Liver (tissue), 9 donors: Measurements from ENCODE around the gene ZNF805. TPM values are rescaled to one million over a fixed set of nuclear protein-coding genes. Genes with fewer than 3 reads are reported as not detected.

Experiments
- DNase-seq: peaks from one replicate; pipeline ENCODE4 v3.0.0-alpha.2; 2017; ENCODE audit warnings: low spot score
- H3K27ac ChIP-seq, 2 donors: one replicate each; pipeline ENCODE4 v1.7.0; 2013; ENCODE audit warnings: inconsistent platforms in 2 of 2, low read length in 2 of 2, control low read depth in 1 of 2, low read depth in 1 of 2, mild to moderate bottlenecking in 1 of 2
- H3K27me3 ChIP-seq, 4 donors: one replicate each; pipeline versions ENCODE4 v1.6.1 to v1.7.0; 2013; ENCODE audit warnings: low read length in 3 of 4, inconsistent platforms in 1 of 4, mild to moderate bottlenecking in 1 of 4, moderate library complexity in 1 of 4; ENCODE audit not compliant: control insufficient read depth in 4 of 4, insufficient read depth in 4 of 4
- H3K36me3 ChIP-seq, 4 donors: one replicate each; pipeline versions ENCODE4 v1.6.1 to v1.7.0; 2013; ENCODE audit warnings: low read length in 3 of 4, mild to moderate bottlenecking in 3 of 4, low read depth in 1 of 4, moderate library complexity in 1 of 4; ENCODE audit not compliant: control insufficient read depth in 4 of 4, insufficient read depth in 3 of 4
- H3K4me1 ChIP-seq, 4 donors: one replicate each; pipeline versions ENCODE4 v1.6.1 to v1.7.0; 2013; ENCODE audit warnings: low read length in 3 of 4, mild to moderate bottlenecking in 3 of 4, moderate library complexity in 1 of 4; ENCODE audit not compliant: control insufficient read depth in 4 of 4, insufficient read depth in 4 of 4
- H3K4me3 ChIP-seq, 3 donors: one replicate each; pipeline versions ENCODE4 v1.6.1 to v1.7.0; 2013; ENCODE audit warnings: low read length in 3 of 3, control low read depth in 1 of 3, low read depth in 1 of 3, mild to moderate bottlenecking in 1 of 3
- H3K9ac ChIP-seq, 2 donors: one replicate each; pipeline ENCODE4 v1.7.0; 2013; ENCODE audit warnings: low read length in 2 of 2, mild to moderate bottlenecking in 2 of 2, moderate library complexity in 2 of 2, control low read depth in 1 of 2, low read depth in 1 of 2
- H3K9me3 ChIP-seq, 4 donors: one replicate each; pipeline versions ENCODE4 v1.6.1 to v1.7.0; 2013; ENCODE audit warnings: low read length in 3 of 4; ENCODE audit not compliant: control insufficient read depth in 4 of 4
- EGR1 ChIP-seq, 2 donors: IDR thresholded peaks; 2 replicates each; pipeline ENCODE4 v1.6.1; 2016 to 2018; ENCODE audit warnings: antibody characterized with exemption in 2 of 2, low read depth in 2 of 2
- FOXA2 ChIP-seq: IDR thresholded peaks from 2 replicates; pipeline ENCODE4 v1.6.1; 2016; ENCODE audit warnings: antibody characterized with exemption
- GABPA ChIP-seq, 2 donors: IDR thresholded peaks in 1 of 2; conservative IDR thresholded peaks in 1 of 2; 2 replicates each; pipeline ENCODE4 v1.6.1; 2016; ENCODE audit warnings: antibody characterized with exemption in 2 of 2, mild to moderate bottlenecking in 1 of 2, moderate library complexity in 1 of 2
- HNF4A ChIP-seq, 2 donors: conservative IDR thresholded peaks; 2 replicates each; pipeline ENCODE4 v1.6.1; 2016; ENCODE audit warnings: antibody characterized with exemption in 2 of 2, mild to moderate bottlenecking in 2 of 2
- HNF4G ChIP-seq: IDR thresholded peaks from 2 replicates; pipeline ENCODE4 v1.6.1; 2016; ENCODE audit warnings: antibody characterized with exemption
- JUND ChIP-seq, 2 donors: IDR thresholded peaks; 2 replicates each; pipeline ENCODE4 v1.6.1; 2016; ENCODE audit warnings: antibody characterized with exemption in 2 of 2
- MAX ChIP-seq: IDR thresholded peaks from 2 replicates; pipeline ENCODE4 v1.6.1; 2016; ENCODE audit warnings: antibody characterized with exemption
- NR2F2 ChIP-seq: IDR thresholded peaks from 2 replicates; pipeline ENCODE4 v1.6.1; 2016; ENCODE audit warnings: antibody characterized with exemption
- RAD21 ChIP-seq, 2 donors: IDR thresholded peaks; 2 replicates each; pipeline ENCODE4 v1.6.1; 2016; ENCODE audit warnings: antibody characterized with exemption in 2 of 2, mild to moderate bottlenecking in 2 of 2
- RXRA ChIP-seq, 2 donors: IDR thresholded peaks; 2 replicates each; pipeline ENCODE4 v1.6.1; 2017 to 2018; ENCODE audit warnings: antibody characterized with exemption in 2 of 2, mild to moderate bottlenecking in 1 of 2
- SP1 ChIP-seq: IDR thresholded peaks from 2 replicates; pipeline ENCODE4 v1.6.1; 2018; ENCODE audit warnings: antibody characterized with exemption, mild to moderate bottlenecking
- TAF1 ChIP-seq: conservative IDR thresholded peaks from 2 replicates; pipeline ENCODE4 v1.6.1; 2016; ENCODE audit warnings: antibody characterized with exemption, mild to moderate bottlenecking
- YY1 ChIP-seq: IDR thresholded peaks from 2 replicates; pipeline ENCODE4 v1.6.1; 2016; ENCODE audit warnings: antibody characterized with exemption, mild to moderate bottlenecking
- WGBS: extraction: QIAGEN DNeasy Blood & Tissue Kit; methylation state at CpG from one replicate; pipeline ENCODE4 v1.1.7; 2013; 5-methylcytosine and 5-hydroxymethylcytosine counted together
- polyA plus RNA-seq, 2 donors: library from polyadenylated mRNA; stranded (reverse) in 1 of 2; unstranded in 1 of 2; fragments of 200-250 nt in 1 of 2; fragments of >200 nt in 1 of 2; fragmentation: Nextera tagmentation in 1 of 2; extraction: Ambion mirVana in 1 of 2; gene quantifications; one replicate each; pipeline versions ENCODE4 v1.2.1 to v1.2.3, GENCODE V29; 2013 to 2015
- total RNA-seq, 2 donors: library from RNA; depleted of rRNA; stranded (reverse); fragments of >200 nt; gene quantifications; one replicate each; pipeline ENCODE4 v1.2.3, GENCODE V29; 2014
- TF ChIP-seq, protein P1 (sequence below): IDR thresholded peaks from 2 replicates; pipeline ENCODE4 v1.6.1; 2016; ENCODE audit warnings: antibody characterized with exemption
- TF ChIP-seq, protein P2 (sequence below): IDR thresholded peaks from 2 replicates; pipeline ENCODE4 v1.6.1; 2016; ENCODE audit warnings: antibody characterized with exemption, mild to moderate bottlenecking
- TF ChIP-seq, protein P3 (sequence below): IDR thresholded peaks from 2 replicates; pipeline ENCODE4 v1.6.1; 2016; ENCODE audit warnings: antibody characterized with exemption
- TF ChIP-seq, protein P4 (sequence below): fragments of 150-350 bp; IDR thresholded peaks from 2 replicates; pipeline ENCODE4 v1.5.1; 2017; ENCODE audit warnings: improper control_type of control experiment, low read depth, low read length; ENCODE audit not compliant: missing input control
- donor health status: healthy.
- donor health status: healthy.
- donor health status: healthy.
- donor health status: healthy.
- donor health status: healthy.

Gene ZNF805
- total and polyA plus RNA-seq, 4 donors: 0.75 to 13.9 (median 7.1) TPM

DNA sequence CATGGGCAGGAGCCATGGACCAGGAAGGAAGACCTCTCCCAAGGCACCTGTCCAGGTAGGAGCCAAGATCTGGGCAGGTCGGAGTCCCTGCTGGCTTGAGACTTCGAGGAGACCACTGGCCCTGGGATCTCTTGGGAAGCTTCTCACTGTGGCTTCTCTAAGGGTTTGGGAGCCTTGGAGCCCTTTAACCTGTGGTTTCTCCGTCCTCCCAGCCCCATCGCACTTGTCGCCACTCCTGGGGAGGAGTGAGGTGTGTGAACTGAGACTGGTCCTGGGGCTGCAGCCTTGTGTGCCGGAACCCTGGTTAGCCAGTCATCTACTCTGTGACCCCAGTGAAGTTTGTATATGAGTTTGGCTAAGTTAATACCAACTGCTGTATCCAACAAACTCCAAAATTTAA is 8.2 kb downstream of the ZNF805 start:
- TF ChIP-seq, protein P1, sequence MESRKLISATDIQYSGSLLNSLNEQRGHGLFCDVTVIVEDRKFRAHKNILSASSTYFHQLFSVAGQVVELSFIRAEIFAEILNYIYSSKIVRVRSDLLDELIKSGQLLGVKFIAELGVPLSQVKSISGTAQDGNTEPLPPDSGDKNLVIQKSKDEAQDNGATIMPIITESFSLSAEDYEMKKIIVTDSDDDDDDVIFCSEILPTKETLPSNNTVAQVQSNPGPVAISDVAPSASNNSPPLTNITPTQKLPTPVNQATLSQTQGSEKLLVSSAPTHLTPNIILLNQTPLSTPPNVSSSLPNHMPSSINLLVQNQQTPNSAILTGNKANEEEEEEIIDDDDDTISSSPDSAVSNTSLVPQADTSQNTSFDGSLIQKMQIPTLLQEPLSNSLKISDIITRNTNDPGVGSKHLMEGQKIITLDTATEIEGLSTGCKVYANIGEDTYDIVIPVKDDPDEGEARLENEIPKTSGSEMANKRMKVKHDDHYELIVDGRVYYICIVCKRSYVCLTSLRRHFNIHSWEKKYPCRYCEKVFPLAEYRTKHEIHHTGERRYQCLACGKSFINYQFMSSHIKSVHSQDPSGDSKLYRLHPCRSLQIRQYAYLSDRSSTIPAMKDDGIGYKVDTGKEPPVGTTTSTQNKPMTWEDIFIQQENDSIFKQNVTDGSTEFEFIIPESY: no peak
- no peak for TF ChIP-seq HNF4G
- no peak for TF ChIP-seq EGR1 (IDR thresholded peaks at IDR 0.05; ENCODE audit: low read depth in 2 of 2)
- TF ChIP-seq FOXA2: no peak
- no peak for TF ChIP-seq RAD21 (IDR thresholded peaks at IDR 0.05)
- no peak for TF ChIP-seq JUND (IDR thresholded peaks at IDR 0.05)
- no peak for TF ChIP-seq RXRA (IDR thresholded peaks at IDR 0.05)
- no peak for TF ChIP-seq HNF4A (conservative IDR thresholded peaks at IDR 0.05)
- TF ChIP-seq TAF1: no peak
- no peak for TF ChIP-seq NR2F2
- TF ChIP-seq GABPA (IDR thresholded peaks at IDR 0.05 in 1 of 2, conservative IDR thresholded peaks at IDR 0.05 in 1 of 2): no peak
- no peak for TF ChIP-seq SP1
- TF ChIP-seq YY1: no peak
- TF ChIP-seq, protein P2, sequence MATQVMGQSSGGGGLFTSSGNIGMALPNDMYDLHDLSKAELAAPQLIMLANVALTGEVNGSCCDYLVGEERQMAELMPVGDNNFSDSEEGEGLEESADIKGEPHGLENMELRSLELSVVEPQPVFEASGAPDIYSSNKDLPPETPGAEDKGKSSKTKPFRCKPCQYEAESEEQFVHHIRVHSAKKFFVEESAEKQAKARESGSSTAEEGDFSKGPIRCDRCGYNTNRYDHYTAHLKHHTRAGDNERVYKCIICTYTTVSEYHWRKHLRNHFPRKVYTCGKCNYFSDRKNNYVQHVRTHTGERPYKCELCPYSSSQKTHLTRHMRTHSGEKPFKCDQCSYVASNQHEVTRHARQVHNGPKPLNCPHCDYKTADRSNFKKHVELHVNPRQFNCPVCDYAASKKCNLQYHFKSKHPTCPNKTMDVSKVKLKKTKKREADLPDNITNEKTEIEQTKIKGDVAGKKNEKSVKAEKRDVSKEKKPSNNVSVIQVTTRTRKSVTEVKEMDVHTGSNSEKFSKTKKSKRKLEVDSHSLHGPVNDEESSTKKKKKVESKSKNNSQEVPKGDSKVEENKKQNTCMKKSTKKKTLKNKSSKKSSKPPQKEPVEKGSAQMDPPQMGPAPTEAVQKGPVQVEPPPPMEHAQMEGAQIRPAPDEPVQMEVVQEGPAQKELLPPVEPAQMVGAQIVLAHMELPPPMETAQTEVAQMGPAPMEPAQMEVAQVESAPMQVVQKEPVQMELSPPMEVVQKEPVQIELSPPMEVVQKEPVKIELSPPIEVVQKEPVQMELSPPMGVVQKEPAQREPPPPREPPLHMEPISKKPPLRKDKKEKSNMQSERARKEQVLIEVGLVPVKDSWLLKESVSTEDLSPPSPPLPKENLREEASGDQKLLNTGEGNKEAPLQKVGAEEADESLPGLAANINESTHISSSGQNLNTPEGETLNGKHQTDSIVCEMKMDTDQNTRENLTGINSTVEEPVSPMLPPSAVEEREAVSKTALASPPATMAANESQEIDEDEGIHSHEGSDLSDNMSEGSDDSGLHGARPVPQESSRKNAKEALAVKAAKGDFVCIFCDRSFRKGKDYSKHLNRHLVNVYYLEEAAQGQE: no peak
- TF ChIP-seq MAX: no peak
- TF ChIP-seq, protein P3, sequence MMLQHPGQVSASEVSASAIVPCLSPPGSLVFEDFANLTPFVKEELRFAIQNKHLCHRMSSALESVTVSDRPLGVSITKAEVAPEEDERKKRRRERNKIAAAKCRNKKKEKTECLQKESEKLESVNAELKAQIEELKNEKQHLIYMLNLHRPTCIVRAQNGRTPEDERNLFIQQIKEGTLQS: no peak
- TF ChIP-seq, protein P4, sequence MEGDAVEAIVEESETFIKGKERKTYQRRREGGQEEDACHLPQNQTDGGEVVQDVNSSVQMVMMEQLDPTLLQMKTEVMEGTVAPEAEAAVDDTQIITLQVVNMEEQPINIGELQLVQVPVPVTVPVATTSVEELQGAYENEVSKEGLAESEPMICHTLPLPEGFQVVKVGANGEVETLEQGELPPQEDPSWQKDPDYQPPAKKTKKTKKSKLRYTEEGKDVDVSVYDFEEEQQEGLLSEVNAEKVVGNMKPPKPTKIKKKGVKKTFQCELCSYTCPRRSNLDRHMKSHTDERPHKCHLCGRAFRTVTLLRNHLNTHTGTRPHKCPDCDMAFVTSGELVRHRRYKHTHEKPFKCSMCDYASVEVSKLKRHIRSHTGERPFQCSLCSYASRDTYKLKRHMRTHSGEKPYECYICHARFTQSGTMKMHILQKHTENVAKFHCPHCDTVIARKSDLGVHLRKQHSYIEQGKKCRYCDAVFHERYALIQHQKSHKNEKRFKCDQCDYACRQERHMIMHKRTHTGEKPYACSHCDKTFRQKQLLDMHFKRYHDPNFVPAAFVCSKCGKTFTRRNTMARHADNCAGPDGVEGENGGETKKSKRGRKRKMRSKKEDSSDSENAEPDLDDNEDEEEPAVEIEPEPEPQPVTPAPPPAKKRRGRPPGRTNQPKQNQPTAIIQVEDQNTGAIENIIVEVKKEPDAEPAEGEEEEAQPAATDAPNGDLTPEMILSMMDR: no peak

More for the DNA sequence above, 8.2 kb downstream of the ZNF805 start:
- no peaks in the 10 kb centered on the region for H3K4me1 ChIP-seq
- no peak overlapping the region for H3K9ac ChIP-seq
- no peaks in the 10 kb centered on the region for H3K27me3 ChIP-seq
- peaks cover 14 to 87% (median 69%) of the 10 kb centered on the region in 4 donors for H3K36me3 ChIP-seq
- H3K27ac ChIP-seq: no peak overlapping the region
- no peak for DNase-seq
- WGBS: 90% methylated on average over 6 of the region's 6 CpGs
- no peak overlapping the region for H3K4me3 ChIP-seq
- peaks cover 0 to 15% (median 8%) of the 10 kb centered on the region in 4 donors for H3K9me3 ChIP-seq
